CD4-positive, alpha-beta T cell treated with Interferon gamma for 1 hour (primary cell): ENCODE data around the gene SYTL3.
"Not testable (repeated sequence)": the region's sequence is repeated elsewhere in the genome, so short reads cannot be mapped to it uniquely, and the experiment has no call there.

ENCODE experiments used
- DNase-seq: peaks from one replicate; pipeline ENCODE4 v3.0.0-alpha.2; 2020

SYTL3 gene, protein sequence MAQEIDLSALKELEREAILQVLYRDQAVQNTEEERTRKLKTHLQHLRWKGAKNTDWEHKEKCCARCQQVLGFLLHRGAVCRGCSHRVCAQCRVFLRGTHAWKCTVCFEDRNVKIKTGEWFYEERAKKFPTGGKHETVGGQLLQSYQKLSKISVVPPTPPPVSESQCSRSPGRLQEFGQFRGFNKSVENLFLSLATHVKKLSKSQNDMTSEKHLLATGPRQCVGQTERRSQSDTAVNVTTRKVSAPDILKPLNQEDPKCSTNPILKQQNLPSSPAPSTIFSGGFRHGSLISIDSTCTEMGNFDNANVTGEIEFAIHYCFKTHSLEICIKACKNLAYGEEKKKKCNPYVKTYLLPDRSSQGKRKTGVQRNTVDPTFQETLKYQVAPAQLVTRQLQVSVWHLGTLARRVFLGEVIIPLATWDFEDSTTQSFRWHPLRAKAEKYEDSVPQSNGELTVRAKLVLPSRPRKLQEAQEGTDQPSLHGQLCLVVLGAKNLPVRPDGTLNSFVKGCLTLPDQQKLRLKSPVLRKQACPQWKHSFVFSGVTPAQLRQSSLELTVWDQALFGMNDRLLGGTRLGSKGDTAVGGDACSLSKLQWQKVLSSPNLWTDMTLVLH

DNA sequence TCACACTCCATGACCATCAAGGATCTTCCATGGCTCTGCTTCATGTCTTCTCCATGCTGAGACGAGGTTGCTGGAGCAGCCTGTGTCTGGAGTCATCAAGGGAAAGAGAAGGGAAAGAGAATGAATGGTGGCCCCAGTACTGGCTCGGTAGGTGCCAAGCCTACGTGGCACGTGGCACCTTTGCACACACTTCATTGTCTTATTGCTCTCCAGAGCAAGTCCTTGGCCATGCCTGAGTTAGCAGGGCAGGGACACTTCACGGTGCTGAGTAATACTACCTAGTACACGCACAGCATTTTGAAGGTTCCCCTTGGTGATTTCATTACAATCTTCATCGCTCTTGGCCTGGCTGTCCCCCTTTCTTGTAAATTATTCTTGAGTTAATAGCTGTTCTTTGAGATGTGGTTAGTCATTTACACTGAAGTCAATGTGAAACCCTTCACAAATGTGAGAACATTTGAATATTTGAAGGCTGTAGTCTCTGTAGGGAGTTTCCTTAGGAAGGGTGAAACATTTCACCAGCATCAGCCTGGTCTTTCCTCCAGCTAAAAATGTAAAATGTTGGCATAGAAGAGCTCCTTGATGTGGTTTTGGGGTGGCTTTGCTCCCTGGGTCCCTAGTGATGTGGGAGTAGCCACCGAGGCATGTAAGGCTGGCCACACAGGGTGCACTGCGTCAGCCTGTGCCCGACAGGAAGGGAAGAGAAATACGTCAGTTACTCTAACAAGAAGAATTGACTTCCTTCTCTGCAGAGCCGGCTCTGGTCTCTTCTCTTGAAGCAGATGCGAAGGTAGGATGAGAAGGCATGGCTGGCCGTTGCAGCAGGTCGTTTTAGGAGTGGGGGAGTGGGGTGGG, at the start of gene SYTL3:
Gene SYTL3, plus strand, starts transcription at position 766 of the 855 bp plus-strand sequence. CDS start 13,215 bp downstream, outside the sequence.
- peak; percentile 90 for DNase-seq

DNA sequence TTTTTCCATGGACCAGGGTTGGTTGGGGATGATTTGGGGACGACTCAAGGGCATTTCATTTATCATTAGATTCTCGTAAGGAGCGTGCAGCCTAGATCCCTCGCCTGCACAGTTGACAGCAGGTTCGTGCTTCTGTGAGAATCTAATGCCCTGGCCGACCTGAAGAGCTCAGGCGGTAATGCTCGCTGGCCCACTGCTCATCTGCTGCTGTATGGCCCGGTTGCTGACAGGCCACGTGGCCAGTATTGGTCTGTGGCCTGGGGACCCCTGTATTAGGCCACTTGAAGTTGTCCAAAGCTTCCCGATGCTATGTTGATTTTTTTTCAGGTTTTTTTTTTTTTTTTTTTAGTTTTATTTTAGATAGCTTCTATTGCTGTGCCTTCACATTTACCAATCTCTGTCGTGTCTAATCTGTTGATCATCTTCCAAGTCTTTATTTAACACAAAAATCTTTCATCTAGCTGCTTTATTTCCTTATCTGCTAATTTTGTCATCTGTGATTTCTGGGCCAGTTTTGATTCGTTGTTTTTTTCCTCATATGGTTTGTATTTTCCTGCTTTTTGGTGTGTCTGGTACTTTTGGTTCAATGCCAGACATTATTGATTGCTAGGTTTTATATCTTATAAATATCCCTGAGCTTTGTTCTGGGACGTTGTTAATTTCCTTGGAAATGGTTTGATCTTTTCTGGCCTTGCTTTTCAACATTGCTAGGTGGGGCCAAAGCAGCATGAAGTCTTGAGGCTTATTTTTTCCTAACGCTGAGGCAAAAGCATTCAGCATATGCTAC, 46.4 kb upstream of the SYTL3 start:
- DNase-seq = no peak

DNA sequence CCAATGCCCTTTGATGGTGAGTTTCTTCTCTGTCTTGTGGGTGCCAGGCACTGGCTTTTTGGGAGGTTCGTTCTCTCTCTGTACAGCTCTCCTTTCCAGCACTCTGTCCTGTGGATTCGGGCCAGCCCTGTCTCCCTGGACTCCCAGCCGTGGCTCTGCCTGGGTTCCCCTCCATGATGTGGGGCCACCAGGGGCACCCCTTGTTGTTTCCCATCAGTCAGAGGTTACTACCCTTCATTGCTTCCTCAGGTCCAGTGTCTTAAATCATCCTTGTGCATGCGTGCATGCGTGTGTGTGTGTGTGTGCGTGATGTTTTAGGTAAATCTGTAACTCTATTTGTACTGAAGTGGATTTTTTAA, 45.8 kb upstream of the SYTL3 start:
- no peak for DNase-seq

DNA sequence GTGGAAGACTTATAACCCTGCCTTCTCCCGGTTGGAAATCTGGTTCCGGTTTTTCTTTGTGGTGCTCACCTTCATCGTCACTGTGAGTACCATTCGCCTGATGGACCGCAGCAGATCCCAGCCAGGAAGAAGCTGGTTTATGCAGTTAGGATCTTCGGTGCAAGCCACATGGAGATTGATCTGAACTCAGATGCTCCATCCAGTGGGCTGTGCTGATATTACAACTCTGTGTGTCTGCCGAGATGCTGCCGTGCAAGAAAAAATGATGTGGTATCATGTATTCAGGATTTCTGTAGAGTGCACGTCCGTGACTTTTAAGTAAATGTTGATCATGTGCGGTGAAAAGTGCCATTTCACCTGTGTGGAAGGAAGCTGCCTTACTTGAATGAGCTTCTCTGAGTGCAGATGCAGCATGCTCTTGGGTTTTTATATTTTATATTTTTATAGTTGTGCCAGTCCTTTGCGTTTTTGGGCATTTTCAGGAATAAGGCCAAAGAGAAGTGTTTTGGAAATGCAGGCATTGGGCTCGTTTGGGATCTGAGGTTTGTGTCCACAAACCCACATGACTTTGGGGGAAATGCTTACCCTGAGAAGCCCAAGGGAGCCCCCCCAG, 44.5 kb upstream of the SYTL3 start:
- DNase-seq = peak; percentile 42

DNA sequence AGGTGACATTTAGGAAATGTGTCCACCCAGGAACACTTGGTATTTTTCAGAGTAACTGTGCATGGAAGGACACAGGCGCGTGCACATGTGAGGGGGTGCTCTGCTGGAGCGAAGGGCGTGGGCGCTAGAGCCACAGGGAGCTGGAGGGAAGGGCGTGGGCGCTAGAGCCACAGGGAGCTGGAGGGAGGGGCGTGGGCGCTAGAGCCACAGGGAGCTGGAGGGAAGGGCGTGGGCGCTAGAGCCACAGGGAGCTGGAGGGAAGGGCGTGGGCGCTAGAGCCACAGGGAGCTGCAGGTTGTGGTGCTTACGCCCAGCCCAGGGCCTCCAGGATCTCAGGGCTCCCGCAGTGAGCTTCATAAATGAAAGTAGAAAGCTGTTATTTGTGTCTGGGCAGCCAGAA, 43.8 kb upstream of the SYTL3 start:
- not testable (repeated sequence) for DNase-seq

DNA sequence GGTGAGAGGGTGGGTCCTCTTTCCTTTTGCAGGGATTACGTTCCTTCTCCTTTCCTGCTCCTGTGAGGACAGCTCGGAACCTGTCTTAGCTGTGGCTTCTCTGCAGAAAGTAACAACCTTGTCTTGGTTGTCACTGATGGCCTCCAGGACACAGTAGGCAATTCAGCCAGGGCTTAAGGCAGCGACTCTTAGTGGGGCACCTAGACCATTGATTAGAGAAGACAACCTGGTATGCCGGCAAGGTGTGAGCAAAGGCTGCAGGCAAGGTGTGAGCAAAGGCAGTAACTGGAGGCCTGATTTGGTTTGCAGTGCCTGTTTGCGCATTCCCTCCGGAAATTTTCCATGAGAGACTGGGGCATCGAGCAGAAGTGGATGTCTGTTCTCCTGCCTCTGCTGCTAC, 42.9 kb upstream of the SYTL3 start:
- DNase-seq = no peak

DNA sequence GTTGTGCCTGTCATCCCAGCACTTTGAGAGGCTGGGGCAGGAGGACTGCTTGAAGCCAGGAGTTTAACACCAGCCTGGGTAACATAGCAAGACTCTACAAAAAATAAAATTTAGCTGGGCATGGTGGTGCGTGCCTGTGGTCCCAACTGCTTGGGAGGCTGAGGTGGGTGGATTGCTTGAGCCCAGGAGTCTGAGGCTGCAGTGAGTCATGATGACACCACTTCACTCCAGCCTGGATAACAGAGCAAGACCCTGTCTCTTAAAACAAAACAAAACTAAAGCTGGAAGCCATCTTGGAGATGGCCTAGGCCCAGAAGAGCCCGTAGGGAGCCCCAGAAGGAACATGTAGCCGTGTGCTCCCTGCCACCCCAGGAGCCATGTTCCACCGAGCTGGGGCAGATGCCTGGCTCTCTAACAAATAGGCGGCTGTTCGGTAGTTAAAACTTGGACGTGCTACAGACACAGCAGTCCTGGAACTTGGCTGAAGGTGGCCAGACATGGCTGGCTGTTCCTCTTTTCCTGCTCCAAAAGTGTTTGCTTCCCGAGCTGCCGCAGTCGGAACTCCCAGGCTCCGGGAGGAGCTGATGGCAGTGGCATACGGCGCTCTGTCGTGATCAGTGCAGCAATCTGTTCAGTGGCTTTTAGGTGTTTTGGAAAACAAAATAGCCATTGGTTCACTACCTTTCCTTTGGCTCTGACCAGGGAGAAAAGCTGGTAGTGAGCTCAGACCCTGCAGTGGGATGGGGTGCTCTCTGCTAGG, 42.3 kb upstream of the SYTL3 start:
- no peak for DNase-seq

DNA sequence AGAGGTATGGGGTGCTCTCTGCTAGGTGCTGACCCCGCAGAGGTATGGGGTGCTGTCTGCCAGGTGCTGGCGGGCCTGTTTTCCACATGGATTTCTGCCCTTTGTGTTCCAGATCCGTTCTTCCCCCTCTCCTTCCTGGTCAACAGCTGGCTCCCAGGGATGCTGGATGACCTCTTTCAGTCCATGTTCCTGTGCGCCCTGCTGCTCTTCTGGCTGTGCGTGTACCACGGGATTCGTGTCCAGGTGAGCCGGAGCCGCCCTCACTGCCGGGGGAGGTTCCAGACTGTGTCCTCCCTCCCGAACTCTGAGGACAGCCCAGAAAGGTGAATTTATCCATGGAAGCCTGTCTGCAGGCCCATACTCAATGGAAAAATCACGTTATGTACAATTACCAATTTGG, 41.6 kb upstream of the SYTL3 start:
- no peak for DNase-seq

DNA sequence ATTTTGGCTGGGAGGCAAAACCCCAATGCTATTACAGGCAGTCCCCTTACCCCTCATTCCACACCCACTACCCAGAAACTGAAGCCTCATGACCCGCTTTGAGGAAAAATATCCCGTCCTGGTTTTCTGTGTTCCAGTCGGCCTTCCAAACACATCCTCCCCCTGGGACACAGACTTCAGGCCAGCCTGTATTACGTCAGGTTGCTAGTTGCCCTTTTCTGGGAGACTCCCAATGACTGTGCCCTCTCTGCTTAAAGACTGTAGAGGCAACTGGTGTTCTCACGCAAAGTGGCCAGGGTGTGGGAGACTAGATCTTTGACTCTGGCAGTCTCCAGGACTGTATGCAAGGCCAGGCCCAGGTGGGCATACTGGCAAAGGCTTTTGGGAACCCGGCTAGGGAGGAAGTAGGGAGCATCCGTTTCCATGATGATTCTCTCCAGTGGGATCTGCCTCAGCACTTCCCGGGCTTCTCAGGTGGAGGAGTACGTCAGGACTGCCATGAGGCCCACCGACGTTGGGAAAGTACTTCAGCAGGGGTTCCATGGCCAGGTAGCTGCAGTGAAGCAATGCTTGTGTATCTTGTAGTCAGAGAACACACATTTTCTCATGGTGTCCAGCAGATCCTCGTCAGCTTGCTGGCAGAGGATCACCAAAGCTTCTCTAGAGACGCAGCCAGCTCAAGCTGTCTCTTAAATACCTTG, 40.2 kb upstream of the SYTL3 start:
- DNase-seq = no peak

DNA sequence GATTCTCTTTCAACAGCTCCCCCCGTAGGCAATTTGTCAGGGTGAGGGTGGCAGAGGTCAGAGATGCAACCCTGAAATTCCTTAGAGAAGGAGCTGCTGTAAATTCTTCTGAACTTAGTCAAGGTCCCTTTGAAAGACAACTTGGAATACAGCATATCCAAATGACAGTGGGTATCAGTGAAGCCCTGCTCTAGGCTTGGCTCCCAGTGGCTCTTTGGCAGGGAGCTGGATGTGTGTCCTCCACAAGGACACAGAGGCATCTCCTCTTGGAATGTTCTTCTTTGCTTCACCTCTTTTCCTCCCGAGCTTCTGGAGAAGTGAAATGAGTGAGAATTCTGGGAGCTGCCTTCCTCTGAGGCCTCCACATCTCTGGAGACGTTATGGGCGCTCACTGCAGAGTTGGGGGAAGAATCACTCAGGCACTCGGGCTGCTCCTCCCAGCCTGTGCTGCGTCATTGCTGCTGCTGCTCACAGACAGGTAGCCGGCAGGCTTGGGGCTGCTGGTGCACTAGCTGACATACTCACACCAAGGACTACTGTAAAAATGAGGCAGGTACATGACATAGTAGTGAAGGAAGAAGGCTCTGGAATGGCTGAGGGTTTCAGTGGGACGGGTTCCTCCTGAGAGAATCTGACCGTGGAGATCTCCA, 39.4 kb upstream of the SYTL3 start:
- DNase-seq = no peak

DNA sequence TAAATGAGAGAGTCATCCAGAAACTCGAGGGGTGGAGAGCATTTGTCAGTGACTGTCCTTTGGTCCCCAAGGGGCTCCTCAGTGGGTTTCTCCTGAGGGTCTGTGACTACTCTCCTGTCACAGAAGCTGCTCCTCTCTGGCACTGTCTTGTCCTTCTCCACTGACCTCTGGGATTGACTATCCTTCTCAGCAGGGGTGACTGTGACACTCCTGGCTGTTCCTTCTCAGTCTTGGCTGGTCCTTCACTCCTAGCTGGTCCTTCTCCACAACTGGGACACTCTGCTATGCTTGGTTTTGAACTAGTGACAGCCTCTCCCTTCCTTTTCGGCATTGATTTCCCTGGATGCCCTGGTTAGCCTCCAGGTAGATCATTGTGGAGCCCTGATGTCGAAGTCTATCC, 38.8 kb upstream of the SYTL3 start:
- DNase-seq = no peak

DNA sequence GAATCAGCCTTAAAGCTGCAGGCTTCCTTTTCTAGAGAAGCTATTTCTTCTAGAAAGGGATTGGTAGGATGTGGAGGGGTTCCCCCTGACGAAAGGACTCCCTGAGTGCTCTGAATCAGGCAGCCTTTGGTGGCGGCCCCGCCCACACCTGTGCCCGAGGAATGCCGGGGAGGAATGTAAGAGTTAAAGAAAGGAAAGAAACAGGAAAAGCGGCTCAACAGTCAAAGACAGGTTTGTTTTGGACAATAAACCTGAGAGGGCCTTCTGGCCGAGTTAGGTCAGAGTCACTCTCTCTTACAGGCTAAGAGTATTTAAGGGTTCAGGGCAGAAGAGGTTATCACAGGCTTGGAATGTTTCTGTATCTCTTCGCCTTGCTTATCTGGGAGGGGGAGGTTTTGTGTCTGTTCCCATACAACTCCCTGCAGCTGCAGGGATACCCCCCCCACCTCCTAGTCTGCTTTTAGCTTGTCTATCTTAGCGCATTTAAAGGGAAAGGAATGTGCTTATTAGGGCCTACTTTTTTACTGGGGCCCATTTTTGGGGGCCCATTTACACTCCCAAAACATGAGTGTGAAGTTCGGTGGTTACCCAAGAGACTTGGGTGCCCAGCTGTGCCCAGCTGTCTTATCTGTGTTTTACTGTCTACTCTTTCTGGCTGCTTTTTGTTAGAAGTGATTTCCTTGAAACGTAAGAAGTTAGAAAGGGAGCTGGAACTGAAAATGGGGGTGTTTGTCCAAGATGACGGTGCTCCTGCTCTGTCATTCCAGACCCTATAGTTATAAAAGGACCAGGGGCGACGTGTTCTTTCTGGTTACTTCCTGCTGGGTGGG, 38.1 kb upstream of the SYTL3 start:
- DNase-seq = no peak

DNA sequence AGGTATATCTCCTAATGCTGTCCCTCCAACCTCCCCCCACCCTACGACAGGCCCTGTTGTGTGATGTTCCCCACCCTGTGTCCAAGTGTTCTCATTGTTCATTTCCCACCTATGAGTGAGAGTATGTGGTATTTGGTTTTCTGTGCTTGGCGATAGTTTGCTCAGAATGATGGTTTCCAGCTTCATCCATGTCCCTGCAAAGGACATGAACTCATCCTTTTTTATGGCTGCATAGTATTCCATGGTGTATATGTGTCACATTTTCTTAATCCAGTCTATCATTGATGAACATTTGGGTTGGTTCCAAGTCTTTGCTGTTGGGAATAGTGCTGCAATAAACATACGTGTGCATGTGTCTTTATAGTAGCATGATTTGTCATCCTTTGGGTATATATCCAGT, 35.2 kb upstream of the SYTL3 start:
- DNase-seq = not testable (repeated sequence)

DNA sequence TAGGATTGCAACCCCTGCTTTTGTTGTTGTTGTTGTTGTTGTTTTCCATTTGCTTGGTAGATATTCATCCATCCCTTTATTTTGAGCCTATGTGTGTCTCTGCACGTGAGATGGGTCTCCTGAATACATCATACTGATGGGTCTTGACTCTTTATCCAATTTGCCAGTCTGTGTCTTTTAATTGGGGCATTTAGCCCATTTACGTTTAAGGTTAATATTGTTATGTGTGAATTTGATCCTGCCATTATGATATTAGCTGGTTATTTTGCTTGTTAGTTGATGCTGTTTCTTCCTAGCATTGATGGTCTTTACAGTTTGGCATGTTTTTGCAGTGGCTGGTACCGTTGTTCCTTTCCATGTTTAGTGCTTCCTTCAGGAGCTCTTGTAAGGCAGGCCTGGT, 31.6 kb upstream of the SYTL3 start:
- not testable (repeated sequence) for DNase-seq

DNA sequence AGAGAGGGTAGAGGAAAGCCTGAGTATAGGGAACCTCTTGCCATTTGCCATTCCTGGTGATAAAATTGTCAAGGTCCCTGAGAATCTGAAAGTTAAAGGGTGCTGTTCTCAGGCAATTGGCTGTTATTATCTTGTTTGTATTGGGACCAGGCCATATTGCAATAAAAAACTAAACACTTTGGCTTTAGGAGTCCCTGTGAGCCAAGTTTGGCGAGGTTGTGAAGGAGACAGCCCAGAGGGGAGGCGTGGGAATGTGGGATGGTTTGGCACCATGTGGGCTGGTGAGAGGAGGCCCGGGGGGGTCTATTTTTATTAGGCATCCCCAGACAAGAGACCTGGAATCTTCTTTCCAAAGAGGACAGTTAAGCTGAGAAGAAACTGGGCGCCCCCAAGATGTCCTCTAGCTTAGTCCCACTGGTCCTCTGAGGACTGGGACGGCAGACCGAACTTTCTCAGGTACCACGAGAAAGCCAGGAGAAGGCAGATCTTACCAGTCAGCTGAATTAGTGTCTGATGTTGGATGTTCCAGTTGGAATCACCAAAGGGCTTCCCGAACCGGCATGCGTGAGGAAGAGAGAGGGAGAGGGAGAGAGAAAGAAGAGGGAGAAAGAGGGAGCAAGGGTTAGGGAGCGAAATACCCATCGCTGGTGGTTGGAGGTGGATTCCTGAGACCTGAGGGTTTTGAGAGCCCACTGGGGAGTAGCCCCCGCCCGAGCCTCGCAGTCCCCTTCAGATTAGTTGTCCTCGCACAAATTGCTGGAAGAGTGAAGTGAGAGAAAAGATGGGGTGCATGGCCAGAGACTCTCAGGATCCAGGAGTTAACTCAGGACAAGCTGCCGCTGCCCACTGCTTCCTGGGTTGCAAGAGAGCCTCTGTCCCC, 29.7 kb upstream of the SYTL3 start:
- no peak for DNase-seq

DNA sequence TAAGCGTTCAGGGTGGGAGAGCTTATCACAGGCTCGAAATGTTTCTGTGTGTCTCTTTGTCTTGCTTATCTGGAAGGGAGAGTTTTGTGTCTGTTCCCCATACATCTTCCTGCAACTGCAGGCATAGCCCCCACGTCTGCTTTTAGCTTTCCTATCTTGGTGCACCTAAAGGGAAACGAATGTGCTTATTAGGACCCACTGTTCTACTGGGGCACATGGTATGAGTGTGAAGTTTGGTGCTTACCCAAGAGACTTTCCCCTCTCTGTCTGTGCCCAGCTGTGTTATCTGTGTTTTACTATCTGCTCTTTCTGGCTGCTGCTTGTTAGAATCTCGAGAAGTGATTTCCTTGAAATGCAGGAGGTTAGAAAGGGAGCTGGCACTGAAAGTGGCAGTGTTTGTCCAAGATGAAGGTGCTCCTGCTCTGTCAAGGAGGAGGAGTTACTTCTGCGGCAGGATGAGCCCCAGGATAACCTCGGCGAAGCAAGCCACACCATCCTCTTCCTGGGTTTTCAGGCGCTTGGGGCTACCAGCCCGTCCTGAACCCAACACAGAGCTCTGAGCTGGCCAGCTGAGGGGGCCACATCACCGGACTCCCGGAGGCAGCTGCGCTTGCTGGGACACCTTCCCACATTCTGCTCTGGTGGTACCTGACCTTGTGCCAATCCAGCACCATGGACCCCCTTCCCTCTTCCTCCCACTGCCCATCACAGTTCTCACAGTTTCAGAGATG, 28.7 kb upstream of the SYTL3 start:
- DNase-seq = no peak

DNA sequence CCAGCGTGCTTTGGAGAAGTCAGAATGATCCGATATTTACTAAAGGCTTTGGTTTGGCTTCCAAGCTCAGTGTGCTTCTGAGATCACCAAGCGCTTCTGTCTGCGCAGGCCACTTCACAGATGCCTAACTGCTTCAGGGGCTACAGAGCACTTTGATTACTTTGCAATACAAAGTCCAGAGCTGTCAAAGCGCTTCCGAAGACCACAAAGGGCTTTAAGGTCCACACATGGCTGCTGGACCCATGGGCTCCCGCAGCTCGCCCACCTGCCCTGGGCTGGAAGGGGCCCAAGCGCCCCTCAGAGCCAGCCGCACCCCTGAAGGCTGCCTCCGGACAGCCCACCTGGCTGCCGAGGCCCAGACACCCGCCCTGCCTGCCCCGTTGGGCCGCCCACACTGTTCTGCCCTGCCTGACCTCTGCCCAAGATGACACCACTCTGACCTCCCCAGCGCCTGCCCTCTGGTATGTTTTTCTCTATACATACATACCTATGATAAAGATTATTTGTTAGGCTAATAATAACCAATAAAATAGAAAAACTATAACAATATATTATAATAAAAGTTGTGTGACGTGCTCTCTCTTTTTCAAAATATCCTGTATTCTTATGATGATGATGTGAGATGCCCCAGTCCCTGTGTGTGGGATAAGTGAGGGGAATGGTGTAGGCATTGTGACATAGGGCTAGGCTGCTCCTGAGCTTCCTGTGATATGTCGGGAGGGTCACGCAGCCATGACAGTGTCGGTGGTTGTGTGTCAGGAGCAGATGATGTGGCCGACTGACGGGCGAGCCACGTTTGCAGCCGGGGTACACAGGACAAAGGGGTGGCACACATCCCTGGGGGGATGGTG, 27.9 kb upstream of the SYTL3 start:
- DNase-seq = no peak
